Left kidney (tissue), 2 donors: ENCODE results near the gene TAS2R10. TPM values are rescaled to one million over a fixed set of nuclear protein-coding genes. Genes with fewer than 3 reads are reported as not detected.

ENCODE experiments used
- DNase-seq: peaks from one replicate; pipeline ENCODE4 v3.0.0-alpha.2; 2013
- polyA plus RNA-seq: library from polyadenylated mRNA; unstranded; fragments of 120-200 nt; gene quantifications from one replicate; pipeline ENCODE4 v1.2.1, GENCODE V29; 2013; ENCODE audit not compliant: insufficient read length

The TAS2R10 gene
- polyA plus RNA-seq, 1 donor = 4.4 TPM

GRCh38 chr12:10779103-10779502, 47.1 kb downstream of the TAS2R10 start:
- no peak for DNase-seq

Other genes starting within 250 kb of the TAS2R10 start
- gene MAGOHB, start 212.7 kb downstream of the TAS2R10 start, polyA plus RNA-seq = 43.7 TPM
- gene STYK1, start 152.3 kb downstream of the TAS2R10 start, polyA plus RNA-seq = 0.83 TPM
- 233 TPM for gene YBX3, start 103.0 kb downstream of the TAS2R10 start, polyA plus RNA-seq
- not detected for gene TAS2R7, start 23.7 kb downstream of the TAS2R10 start, polyA plus RNA-seq
- not detected for gene TAS2R8, start 19.1 kb downstream of the TAS2R10 start, polyA plus RNA-seq
- not detected for gene TAS2R9, start 16.2 kb downstream of the TAS2R10 start, polyA plus RNA-seq
- 10.7 TPM for gene PRR4, start 23.1 kb upstream of the TAS2R10 start, polyA plus RNA-seq
- gene PRH1, start 57.9 kb upstream of the TAS2R10 start, polyA plus RNA-seq = 14.6 TPM
- gene TAS2R13, start 83.2 kb upstream of the TAS2R10 start, polyA plus RNA-seq = 0.12 TPM
- gene PRH2, start 102.9 kb upstream of the TAS2R10 start, polyA plus RNA-seq = 0.50 TPM
- gene TAS2R14, start 112.9 kb upstream of the TAS2R10 start, polyA plus RNA-seq = 5.3 TPM
- gene TAS2R50, start 160.6 kb upstream of the TAS2R10 start, polyA plus RNA-seq = 0.18 TPM
- 3.2 TPM for gene TAS2R20, start 171.9 kb upstream of the TAS2R10 start, polyA plus RNA-seq
- 1.9 TPM for gene TAS2R19, start 196.3 kb upstream of the TAS2R10 start, polyA plus RNA-seq
- gene TAS2R31, start 205.0 kb upstream of the TAS2R10 start, polyA plus RNA-seq = 2.2 TPM
- gene TAS2R46, start 235.9 kb upstream of the TAS2R10 start, polyA plus RNA-seq = not detected